HepG2 (cell line): ENCODE data around the gene LEAP2. TPM values are rescaled to one million over a fixed set of nuclear protein-coding genes. Genes with fewer than 3 reads are reported as not detected.

Source experiments
- ATAC-seq: fragments of 200-7000 bp; cut with Tn5 transposase; 3 replicates; pipeline ENCODE4 v1.9.1; 2020; ENCODE audit warnings: mild to moderate bottlenecking, moderate library complexity
- BruUV-seq: library from RNA; stranded (reverse); fragments of 400-500 nt; replicated peaks from 2 replicates; lab custom pipeline; 2021; lab: Mats Ljungman, UMichigan
- CTCF ChIA-PET: fragments of 300-600 bp; formaldehyde crosslinking; extraction: SDS; loops from one replicate; lab custom pipeline; 2021; ENCODE audit warnings: low total read pairs, inconsistent platforms, low intra/inter-chr PET ratio; lab: Yijun Ruan, JAX
- POLR2A ChIA-PET: fragments of 350-600 bp; sonication (Branson Sonifier 250); formaldehyde crosslinking; loops from one replicate; lab custom pipeline; 2020; ENCODE audit warnings: antibody characterized with exemption, inconsistent platforms; lab: Yijun Ruan, JAX
- DNase-seq: peaks from one replicate; pipeline ENCODE4 v3.0.0-alpha.2; 2015; ENCODE audit warnings: low spot score
- FAIRE-seq: peaks from 3 replicates; lab custom pipeline; 2011; peaks lifted over from hg19 to GRCh38; lab: Jason Lieb, UNC
- H2AFZ ChIP-seq: one replicate; pipeline ENCODE4 v1.6.1; 2011; ENCODE audit warnings: low read length, inconsistent platforms
- H3K27ac ChIP-seq: fragments of 300-600 bp; 3 replicates; pipeline ENCODE4 v1.8.0; 2011; ENCODE audit warnings: mixed run types, mild to moderate bottlenecking, mixed read lengths, low read length, inconsistent platforms; ENCODE audit not compliant: insufficient read depth; ENCODE audit errors: extremely low read length
- H3K27me3 ChIP-seq, 2 experiments: fragments of 200-600 bp in 1 of 2; 2 replicates in 1 of 2; 3 replicates in 1 of 2; pipeline versions ENCODE4 v1.6.0 to v1.8.0; 2011; ENCODE audit warnings: low read length in 2 of 2, mild to moderate bottlenecking in 2 of 2, moderate library complexity in 2 of 2, inconsistent platforms in 1 of 2; ENCODE audit not compliant: insufficient read depth in 2 of 2, control insufficient read depth in 1 of 2
- H3K36me3 ChIP-seq, 2 experiments: fragments of 200-600 bp in 1 of 2; replicated peaks in 1 of 2; 2 replicates in 1 of 2; 3 replicates in 1 of 2; pipeline versions ENCODE4 v1.5.1 to v1.8.0; 2011; ENCODE audit warnings: low read length in 2 of 2, inconsistent platforms in 1 of 2; ENCODE audit not compliant: insufficient read depth in 2 of 2, control insufficient read depth in 1 of 2
- H3K4me1 ChIP-seq: 2 replicates; pipeline ENCODE4 v1.5.1; 2012; ENCODE audit warnings: low read length, inconsistent platforms; ENCODE audit not compliant: insufficient read depth
- H3K4me2 ChIP-seq: 2 replicates; pipeline ENCODE4 v1.6.0; 2011; ENCODE audit warnings: low read depth, low read length, inconsistent platforms
- H3K4me3 ChIP-seq, 3 experiments: fragments of 200-600 bp in 1 of 3; sonication (generic), shearing (Covaris generic) in 1 of 3; replicated peaks in 1 of 3; 2 replicates each; pipeline ENCODE4 v1.5.1; 2011 to 2016; ENCODE audit warnings: low read length in 3 of 3, inconsistent platforms in 2 of 3, low read depth in 2 of 3, mild to moderate bottlenecking in 2 of 3, control low read depth in 1 of 3, mixed read lengths in 1 of 3; ENCODE audit not compliant: insufficient read depth in 1 of 3
- H3K79me2 ChIP-seq: one replicate; pipeline ENCODE4 v1.6.1; 2011; ENCODE audit warnings: low read length, inconsistent platforms; ENCODE audit not compliant: insufficient read depth
- H3K9ac ChIP-seq: 2 replicates; pipeline ENCODE4 v1.6.0; 2011; ENCODE audit warnings: mild to moderate bottlenecking, low read depth, low read length, inconsistent platforms; ENCODE audit not compliant: insufficient read depth
- H3K9me3 ChIP-seq: 2 replicates; pipeline ENCODE4 v1.5.1; 2012; ENCODE audit warnings: mild to moderate bottlenecking, low read length
- H4K20me1 ChIP-seq: 2 replicates; pipeline ENCODE4 v1.6.0; 2011; ENCODE audit warnings: inconsistent platforms, mild to moderate bottlenecking, low read length, moderate library complexity; ENCODE audit not compliant: insufficient read depth
- BHLHE40 ChIP-seq: IDR thresholded peaks from 2 replicates; pipeline ENCODE4 v1.6.1; 2011; ENCODE audit warnings: low read length, improper control_type of control experiment
- MXD4 ChIP-seq: IDR thresholded peaks from 2 replicates; pipeline ENCODE4 v1.6.1; 2016; ENCODE audit warnings: mild to moderate bottlenecking, missing biosample characterization, missing genetic modification reagents
- NBN ChIP-seq: fragments of 450-650 bp; conservative IDR thresholded peaks from 2 replicates; pipeline ENCODE4 v1.6.1; 2017
- NFE2L2 ChIP-seq: fragments of 150-350 bp; IDR thresholded peaks from 2 replicates; pipeline ENCODE4 v1.6.1; 2014; ENCODE audit warnings: low read length
- SMAD9 ChIP-seq: sonication (generic); formaldehyde crosslinking; IDR thresholded peaks from 2 replicates; pipeline ENCODE4 v1.5.1; 2020; ENCODE audit warnings: mild to moderate bottlenecking, missing genetic modification reagents
- SMC3 ChIP-seq: IDR thresholded peaks from 2 replicates; pipeline ENCODE4 v1.6.1; 2011; ENCODE audit warnings: low read length, improper control_type of control experiment
- SP4 ChIP-seq: sonication (generic); formaldehyde crosslinking; IDR thresholded peaks from 2 replicates; pipeline ENCODE4 v1.8.1; 2023; ENCODE audit warnings: mild to moderate bottlenecking, missing genetic modification reagents
- SP5 ChIP-seq: IDR thresholded peaks from 2 replicates; pipeline ENCODE4 v1.6.1; 2016; ENCODE audit warnings: low read depth, borderline replicate concordance
- TBL1XR1 ChIP-seq: fragments of 150-350 bp; IDR thresholded peaks from 2 replicates; pipeline ENCODE4 v1.6.1; 2014; ENCODE audit warnings: borderline replicate concordance, low read length; ENCODE audit not compliant: partially characterized antibody
- ZBTB3 ChIP-seq: sonication (generic); formaldehyde crosslinking; IDR thresholded peaks from 2 replicates; pipeline ENCODE4 v1.4.0; 2020; ENCODE audit warnings: low read depth, mild to moderate bottlenecking, moderate library complexity, missing genetic modification reagents, borderline replicate concordance
- ZNF33B ChIP-seq: sonication (generic); formaldehyde crosslinking; IDR thresholded peaks from 2 replicates; pipeline ENCODE4 v1.5.1; 2020; ENCODE audit warnings: mild to moderate bottlenecking, missing genetic modification reagents
- ZNF644 ChIP-seq: IDR thresholded peaks from 2 replicates; pipeline ENCODE4 v1.6.1; 2016; ENCODE audit warnings: low read depth
- ZNF709 ChIP-seq: sonication (generic); formaldehyde crosslinking; IDR thresholded peaks from 2 replicates; pipeline ENCODE4 v1.5.0; 2020; ENCODE audit warnings: mild to moderate bottlenecking, missing genetic modification reagents
- ZNF788 ChIP-seq: sonication (generic); formaldehyde crosslinking; IDR thresholded peaks from 2 replicates; pipeline ENCODE4 v1.5.0; 2020; ENCODE audit warnings: mild to moderate bottlenecking, missing genetic modification reagents, borderline replicate concordance
- WGBS: methylation state at CpG from one replicate; pipeline ENCODE4 v1.1.6; 2017; ENCODE audit warnings: low lambda C conversion rate; 5-methylcytosine and 5-hydroxymethylcytosine counted together
- in situ Hi-C: cut with HindIII; loops from 2 replicates; pipeline ENCODE4 v1.10.0; 2017; ENCODE audit warnings: low pct_unique_long_range_greater_than_20kb; ENCODE audit not compliant: extremely low pct_ligation_motif_present
- intact Hi-C: fragments of 100-400 bp; cut with micrococcal nuclease; formaldehyde crosslinking; loops from one replicate; pipeline ENCODE4 v1.10.0; 2022; ENCODE audit not compliant: unreplicated experiment
- polyA plus RNA-seq, 8 experiments: library from polyadenylated mRNA; depleted of rRNA in 3 of 8; stranded (reverse) in 7 of 8; unstranded in 1 of 8; fragments of >200 nt; fragmentation: Illumina TruSeq in 4 of 8; extraction: Trizol in 4 of 8; gene quantifications; 2 replicates each; pipeline versions ENCODE4 v1.2.1 to v1.2.3, GENCODE V29; 2011 to 2016; ENCODE audit warnings: low read depth in 4 of 8, missing spikeins in 1 of 8, mixed read lengths in 1 of 8; ENCODE audit not compliant: insufficient read depth in 1 of 8
- total RNA-seq, 5 experiments: library from RNA; depleted of rRNA; stranded (reverse); fragments of >200 nt; fragmentation: Illumina TruSeq; extraction: Trizol; gene quantifications; 2 replicates each; pipeline ENCODE4 v1.2.3, GENCODE V29; 2016; ENCODE audit warnings: low read depth in 1 of 5
- TF ChIP-seq, protein P1 (sequence below): sonication (generic); formaldehyde crosslinking; IDR thresholded peaks from 2 replicates; pipeline ENCODE4 v1.9.0; 2022; ENCODE audit warnings: low read depth, missing genetic modification reagents
- TF ChIP-seq, protein P2 (sequence below): sonication (generic); formaldehyde crosslinking; IDR thresholded peaks from 2 replicates; pipeline ENCODE4 v1.5.0; 2020; ENCODE audit warnings: mild to moderate bottlenecking, missing genetic modification reagents
- TF ChIP-seq, protein P3 (sequence below): sonication (generic); formaldehyde crosslinking; IDR thresholded peaks from 2 replicates; pipeline ENCODE4 v1.5.0; 2020; ENCODE audit warnings: mild to moderate bottlenecking, missing genetic modification reagents

LEAP2 gene
- total and polyA plus RNA-seq, 2 of the 13 experiments (the other 11 are each of a cell fraction or from before 2014, with no cell fraction given), result 23.9 to 51.9 TPM

DNA sequence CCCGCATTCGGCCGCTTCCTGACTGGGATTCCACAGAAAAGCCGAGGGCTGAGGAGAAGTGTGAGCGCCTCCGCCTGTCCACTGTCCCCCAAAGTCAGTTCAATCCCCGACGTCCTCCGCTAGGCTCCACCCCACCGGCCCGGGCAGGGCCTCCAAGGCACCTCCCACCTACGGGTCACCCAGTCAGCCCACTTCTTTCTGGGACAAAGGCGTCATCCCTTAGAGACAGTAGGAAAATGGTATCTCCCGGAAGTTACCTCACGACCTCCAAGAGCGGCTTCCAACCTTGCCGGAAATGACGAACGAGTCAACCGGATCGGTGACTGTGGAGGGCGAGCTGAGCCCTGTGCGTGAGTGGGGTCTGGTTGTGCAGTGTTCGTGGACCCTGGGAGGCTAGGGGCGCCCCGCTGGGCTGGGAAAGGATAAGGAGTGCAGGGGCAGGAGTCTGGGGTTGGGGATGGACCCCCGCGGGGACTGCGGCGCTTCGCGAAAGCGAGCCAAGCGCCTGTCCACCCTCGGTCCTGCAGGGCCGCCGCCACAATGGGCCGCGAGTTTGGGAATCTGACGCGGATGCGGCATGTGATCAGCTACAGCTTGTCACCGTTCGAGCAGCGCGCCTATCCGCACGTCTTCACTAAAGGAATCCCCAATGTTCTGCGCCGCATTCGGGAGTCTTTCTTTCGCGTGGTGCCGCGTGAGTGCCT is 7.0 kb upstream of the LEAP2 start, which contains the start of the genes GDF9 and UQCRQ:
TSS of gene GDF9 (minus strand) at position 128 of the 704 bp plus-strand sequence. CDS start 1,936 bp downstream, outside the sequence.
TSS of gene UQCRQ (plus strand) at position 301 of the 704 bp plus-strand sequence. CDS start at position 541, 240 bp downstream.
- H3K27me3 ChIP-seq, result no peaks in the 10 kb centered on the region; a peak in 1 of 5 replicates
- peak; percentile 97 for ATAC-seq
- peak; percentile 100 for FAIRE-seq
- DNase-seq, result peak; percentile 100
- peak within 1 kb of the TSS; percentile 86 for H3K27ac ChIP-seq
- no TSS peak for BruUV-seq
- intact Hi-C loops, result loop anchor here (1.0 kb wide), 2 partner anchors 36 to 59 kb away; partner anchors contain the start of gene SHROOM1
- 1% methylated on average over 32 of the region's 55 CpGs for WGBS
- H3K9ac ChIP-seq, result peak within 1 kb of the TSS; percentile 97
- in situ Hi-C loops, result no loop called here
- peaks cover 0 to 25% of the 10 kb centered on the region in 2 experiments; a peak in 3 of 5 replicates for H3K36me3 ChIP-seq
- CTCF ChIA-PET, result interaction anchor here (0.7 to 2.0 kb wide), 3 partner anchors 17 to 59 kb away, joined by 3 to 9 read pairs (median 7); partner anchors contain the start of gene SHROOM1
- H3K9me3 ChIP-seq, result no peaks in the 10 kb centered on the region
- POLR2A ChIA-PET, result interaction anchor here (0.7 to 8.7 kb wide), 17 partner anchors 8 to 1103 kb away, joined by 3 to 91 read pairs (median 5); partner anchors contain the start of genes AFF4, HSPA4 and SHROOM1
- H3K4me2 ChIP-seq, result peak within 1 kb of the TSS; percentile 90
- H3K4me3 ChIP-seq, result peak within 1 kb of the TSS; percentile 74 to 88 (median 87)
- H4K20me1 ChIP-seq, result no peaks in the 10 kb centered on the region
- no peak within 1 kb of the TSS for H2AFZ ChIP-seq
- H3K4me1 ChIP-seq, result peaks cover 60% of the 10 kb centered on the region
- H3K79me2 ChIP-seq, result peaks cover 16% of the 10 kb centered on the region
- TF ChIP-seq ZNF788 (CRISPR knock-in tag) (peak; percentile 45; the same call in 1 of the 2 replicates), MXD4 (CRISPR knock-in tag) (0 out of 2 replicates have a peak, but pooled peaks have one; percentile 17), ZNF709 (CRISPR knock-in tag) (peak; percentile 85; the same call in 1 of the 2 replicates), NFE2L2 (no peak), ZBTB3 (CRISPR knock-in tag) (no peak), ZNF644 (no peak), TBL1XR1 (peak; percentile 59), SMC3 (peak; percentile 54), BHLHE40 (peak; percentile 95), SMAD9 (no peak), ZNF33B (peak; percentile 87; the same call in 1 of the 2 replicates), NBN (no peak), SP4 (CRISPR knock-in tag) (peak; percentile 86; the same call in 1 of the 2 replicates), SP5 (CRISPR knock-in tag) (peak; percentile 71; the same call in 1 of the 2 replicates)
- TF ChIP-seq, protein P1, sequence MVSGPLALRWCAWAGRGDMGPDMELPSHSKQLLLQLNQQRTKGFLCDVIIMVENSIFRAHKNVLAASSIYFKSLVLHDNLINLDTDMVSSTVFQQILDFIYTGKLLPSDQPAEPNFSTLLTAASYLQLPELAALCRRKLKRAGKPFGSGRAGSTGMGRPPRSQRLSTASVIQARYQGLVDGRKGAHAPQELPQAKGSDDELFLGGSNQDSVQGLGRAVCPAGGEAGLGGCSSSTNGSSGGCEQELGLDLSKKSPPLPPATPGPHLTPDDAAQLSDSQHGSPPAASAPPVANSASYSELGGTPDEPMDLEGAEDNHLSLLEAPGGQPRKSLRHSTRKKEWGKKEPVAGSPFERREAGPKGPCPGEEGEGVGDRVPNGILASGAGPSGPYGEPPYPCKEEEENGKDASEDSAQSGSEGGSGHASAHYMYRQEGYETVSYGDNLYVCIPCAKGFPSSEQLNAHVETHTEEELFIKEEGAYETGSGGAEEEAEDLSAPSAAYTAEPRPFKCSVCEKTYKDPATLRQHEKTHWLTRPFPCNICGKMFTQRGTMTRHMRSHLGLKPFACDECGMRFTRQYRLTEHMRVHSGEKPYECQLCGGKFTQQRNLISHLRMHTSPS, result 0 out of 2 replicates have a peak, but pooled peaks have one; percentile 31
- TF ChIP-seq, protein P2, sequence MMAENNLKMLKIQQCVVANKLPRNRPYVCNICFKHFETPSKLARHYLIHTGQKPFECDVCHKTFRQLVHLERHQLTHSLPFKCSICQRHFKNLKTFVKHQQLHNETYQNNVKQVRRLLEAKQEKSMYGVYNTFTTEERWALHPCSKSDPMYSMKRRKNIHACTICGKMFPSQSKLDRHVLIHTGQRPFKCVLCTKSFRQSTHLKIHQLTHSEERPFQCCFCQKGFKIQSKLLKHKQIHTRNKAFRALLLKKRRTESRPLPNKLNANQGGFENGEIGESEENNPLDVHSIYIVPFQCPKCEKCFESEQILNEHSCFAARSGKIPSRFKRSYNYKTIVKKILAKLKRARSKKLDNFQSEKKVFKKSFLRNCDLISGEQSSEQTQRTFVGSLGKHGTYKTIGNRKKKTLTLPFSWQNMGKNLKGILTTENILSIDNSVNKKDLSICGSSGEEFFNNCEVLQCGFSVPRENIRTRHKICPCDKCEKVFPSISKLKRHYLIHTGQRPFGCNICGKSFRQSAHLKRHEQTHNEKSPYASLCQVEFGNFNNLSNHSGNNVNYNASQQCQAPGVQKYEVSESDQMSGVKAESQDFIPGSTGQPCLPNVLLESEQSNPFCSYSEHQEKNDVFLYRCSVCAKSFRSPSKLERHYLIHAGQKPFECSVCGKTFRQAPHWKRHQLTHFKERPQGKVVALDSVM (CRISPR knock-in tag), result peak; percentile 61
- TF ChIP-seq, protein P3, sequence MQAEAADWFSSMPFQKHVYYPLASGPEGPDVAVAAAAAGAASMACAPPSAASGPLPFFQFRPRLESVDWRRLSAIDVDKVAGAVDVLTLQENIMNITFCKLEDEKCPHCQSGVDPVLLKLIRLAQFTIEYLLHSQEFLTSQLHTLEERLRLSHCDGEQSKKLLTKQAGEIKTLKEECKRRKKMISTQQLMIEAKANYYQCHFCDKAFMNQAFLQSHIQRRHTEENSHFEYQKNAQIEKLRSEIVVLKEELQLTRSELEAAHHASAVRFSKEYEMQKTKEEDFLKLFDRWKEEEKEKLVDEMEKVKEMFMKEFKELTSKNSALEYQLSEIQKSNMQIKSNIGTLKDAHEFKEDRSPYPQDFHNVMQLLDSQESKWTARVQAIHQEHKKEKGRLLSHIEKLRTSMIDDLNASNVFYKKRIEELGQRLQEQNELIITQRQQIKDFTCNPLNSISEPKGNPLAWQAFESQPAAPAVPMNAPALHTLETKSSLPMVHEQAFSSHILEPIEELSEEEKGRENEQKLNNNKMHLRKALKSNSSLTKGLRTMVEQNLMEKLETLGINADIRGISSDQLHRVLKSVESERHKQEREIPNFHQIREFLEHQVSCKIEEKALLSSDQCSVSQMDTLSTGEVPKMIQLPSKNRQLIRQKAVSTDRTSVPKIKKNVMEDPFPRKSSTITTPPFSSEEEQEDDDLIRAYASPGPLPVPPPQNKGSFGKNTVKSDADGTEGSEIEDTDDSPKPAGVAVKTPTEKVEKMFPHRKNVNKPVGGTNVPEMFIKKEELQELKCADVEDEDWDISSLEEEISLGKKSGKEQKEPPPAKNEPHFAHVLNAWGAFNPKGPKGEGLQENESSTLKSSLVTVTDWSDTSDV (CRISPR knock-in tag), result no peak
